Testis (tissue), 3 donors: ENCODE data around the gene GAL3ST3. TPM values are rescaled to one million over a fixed set of nuclear protein-coding genes. Genes with fewer than 3 reads are reported as not detected.

Experiments
- DNase-seq: peaks from one replicate; pipeline ENCODE4 v3.0.0-alpha.2; 2019
- H3K27ac ChIP-seq, 2 donors: fragments of 200-600 bp; sonication (generic); one replicate each; pipeline ENCODE4 v1.5.1; 2019
- H3K27me3 ChIP-seq: fragments of 200-600 bp; sonication (generic); one replicate; pipeline ENCODE4 v1.5.1; 2019
- H3K36me3 ChIP-seq: fragments of 200-600 bp; sonication (generic); one replicate; pipeline ENCODE4 v1.5.1; 2017; ENCODE audit warnings: low read depth; ENCODE audit errors: missing control alignments
- H3K4me1 ChIP-seq: fragments of 200-600 bp; sonication (generic); one replicate; pipeline ENCODE4 v1.5.1; 2019
- H3K4me3 ChIP-seq, 2 donors: fragments of 200-600 bp; sonication (generic); one replicate each; pipeline ENCODE4 v1.5.1; 2017 to 2019
- H3K9me3 ChIP-seq: fragments of 200-600 bp; sonication (generic); one replicate; pipeline ENCODE4 v1.5.1; 2017
- POLR2A ChIP-seq: fragments of 450-650 bp; IDR thresholded peaks from one replicate; pipeline ENCODE4 v1.6.1; 2017; ENCODE audit warnings: antibody characterized with exemption, mild to moderate bottlenecking, moderate library complexity
- WGBS, 2 donors: methylation state at CpG; one replicate each; pipeline ENCODE4 v1.1.5; 2018; 5-methylcytosine and 5-hydroxymethylcytosine counted together
- intact Hi-C: fragments of 100-400 bp; cut with DNase I; formaldehyde crosslinking; loops from one replicate; pipeline ENCODE4 v1.15.1; 2023; ENCODE audit warnings: low total_unique reads
- polyA plus RNA-seq: library from polyadenylated mRNA; stranded (reverse); fragments of 350-450 nt; fragmentation: Illumina TruSeq; extraction: RNeasy Lipid Tissue Mini Kit (QIAGEN cat#74804); gene quantifications from one replicate; pipeline ENCODE4 v1.2.3, GENCODE V29; 2014; ENCODE audit warnings: low read depth, low replicate concordance; ENCODE audit not compliant: insufficient read depth
- total RNA-seq, 2 donors: library from RNA; depleted of rRNA; stranded (reverse); fragments of >200 nt; gene quantifications; one replicate each; pipeline ENCODE4 v1.2.3, GENCODE V29; 2016
- TF ChIP-seq, protein P1 (sequence below), 3 experiments: fragments of 450-650 bp in 2 of 3; fragments of 200-600 bp in 1 of 3; sonication (generic) in 1 of 3; IDR thresholded peaks; one replicate each; pipeline ENCODE4 v1.5.1; 2016 to 2019; ENCODE audit warnings: antibody characterized with exemption in 3 of 3, mild to moderate bottlenecking in 2 of 3, moderate library complexity in 1 of 3

Gene GAL3ST3
- total and polyA plus RNA-seq, 3 donors from 2014 or later: 0.84 to 4.0 (median 2.0) TPM

DNA sequence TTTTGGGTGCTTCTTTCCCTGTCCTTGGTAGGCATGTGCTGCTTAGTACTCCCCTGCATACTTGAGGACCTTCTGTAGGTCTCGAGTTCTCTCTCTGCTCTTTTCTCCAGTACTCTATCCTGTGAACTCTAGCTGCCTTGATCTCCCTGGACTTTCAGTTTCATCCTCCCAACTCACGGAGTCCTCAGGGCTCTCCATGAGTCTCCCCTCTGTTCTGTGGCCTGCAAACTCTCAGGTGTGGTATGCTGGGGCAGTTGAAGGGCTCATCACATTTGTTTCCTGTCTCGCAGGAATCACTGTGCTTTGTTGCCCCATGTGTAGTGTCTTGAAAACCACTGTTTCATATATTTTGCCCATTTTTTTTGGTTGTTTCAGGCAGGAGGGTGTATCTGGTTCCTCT is 17.8 kb upstream of the GAL3ST3 start:
- Histone ChIP-seq H3K36me3 (no peaks in the 10 kb centered on the region), H3K27me3 (no peaks in the 10 kb centered on the region), H3K4me3 (no peak overlapping the region), H3K9me3 (no peaks in the 10 kb centered on the region), H3K4me1 (peaks cover 26% of the 10 kb centered on the region), H3K27ac (no peak overlapping the region)
- DNase-seq: no peak
- intact Hi-C loops: no loop called here
- TF ChIP-seq, protein P1, sequence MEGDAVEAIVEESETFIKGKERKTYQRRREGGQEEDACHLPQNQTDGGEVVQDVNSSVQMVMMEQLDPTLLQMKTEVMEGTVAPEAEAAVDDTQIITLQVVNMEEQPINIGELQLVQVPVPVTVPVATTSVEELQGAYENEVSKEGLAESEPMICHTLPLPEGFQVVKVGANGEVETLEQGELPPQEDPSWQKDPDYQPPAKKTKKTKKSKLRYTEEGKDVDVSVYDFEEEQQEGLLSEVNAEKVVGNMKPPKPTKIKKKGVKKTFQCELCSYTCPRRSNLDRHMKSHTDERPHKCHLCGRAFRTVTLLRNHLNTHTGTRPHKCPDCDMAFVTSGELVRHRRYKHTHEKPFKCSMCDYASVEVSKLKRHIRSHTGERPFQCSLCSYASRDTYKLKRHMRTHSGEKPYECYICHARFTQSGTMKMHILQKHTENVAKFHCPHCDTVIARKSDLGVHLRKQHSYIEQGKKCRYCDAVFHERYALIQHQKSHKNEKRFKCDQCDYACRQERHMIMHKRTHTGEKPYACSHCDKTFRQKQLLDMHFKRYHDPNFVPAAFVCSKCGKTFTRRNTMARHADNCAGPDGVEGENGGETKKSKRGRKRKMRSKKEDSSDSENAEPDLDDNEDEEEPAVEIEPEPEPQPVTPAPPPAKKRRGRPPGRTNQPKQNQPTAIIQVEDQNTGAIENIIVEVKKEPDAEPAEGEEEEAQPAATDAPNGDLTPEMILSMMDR (IDR thresholded peaks at IDR 0.05): no peak
- TF ChIP-seq POLR2A: no peak
- WGBS, 2 donors: 72 to 73% methylated on average over 3 of the region's 3 CpGs

DNA sequence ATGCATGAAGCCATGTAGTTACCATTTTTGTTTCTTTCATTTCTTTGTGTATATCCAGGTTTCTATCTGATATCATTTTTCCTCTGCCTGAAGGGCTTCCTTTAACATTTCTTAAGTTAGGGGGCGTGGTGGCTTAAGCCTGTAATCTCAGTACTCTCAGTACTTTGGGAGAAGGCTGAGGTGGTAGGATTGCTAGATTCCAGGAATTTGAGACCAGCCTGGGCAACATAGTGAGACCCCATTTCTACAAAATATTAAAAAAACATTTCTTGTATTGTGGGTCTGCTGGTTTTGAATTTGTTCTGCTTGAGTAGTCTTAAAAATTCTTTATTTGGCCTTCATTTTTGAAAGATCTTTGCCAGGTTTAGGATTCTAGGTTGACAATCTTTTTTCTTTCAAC is 15.6 kb upstream of the GAL3ST3 start:
- 98 to 100% methylated on average over 1 of the region's 1 CpG for WGBS, 2 donors
- no peaks in the 10 kb centered on the region for H3K27me3 ChIP-seq
- H3K27ac ChIP-seq: no peak overlapping the region
- H3K9me3 ChIP-seq: no peaks in the 10 kb centered on the region
- no peak for DNase-seq
- H3K4me3 ChIP-seq: no peak overlapping the region
- intact Hi-C loops: no loop called here
- no peaks in the 10 kb centered on the region for H3K36me3 ChIP-seq
- H3K4me1 ChIP-seq: peaks cover 18% of the 10 kb centered on the region
- TF ChIP-seq, protein P1 (IDR thresholded peaks at IDR 0.05): no peak
- TF ChIP-seq POLR2A: no peak

DNA sequence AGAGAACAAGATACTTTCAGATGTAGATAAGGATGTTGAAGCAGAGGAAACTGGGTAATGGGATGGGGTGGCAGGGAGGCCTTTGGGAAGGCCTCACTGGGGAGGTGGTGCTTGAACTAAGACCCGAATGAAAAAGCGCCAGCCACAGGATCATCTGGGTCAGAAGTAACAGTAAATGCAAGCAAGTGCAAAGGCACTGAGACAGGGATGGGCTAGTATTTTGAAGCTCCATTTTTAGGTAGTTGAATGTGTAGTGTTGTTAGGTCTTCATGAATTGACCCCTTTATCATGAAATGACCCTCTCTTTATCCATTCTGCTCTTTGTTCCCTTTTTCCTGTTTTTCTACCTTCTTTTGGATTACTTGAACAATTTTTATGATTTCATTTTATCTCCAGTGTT is 14.9 kb upstream of the GAL3ST3 start:
- Histone ChIP-seq H3K27me3 (no peaks in the 10 kb centered on the region), H3K4me1 (peaks cover 11% of the 10 kb centered on the region), H3K4me3 (no peak overlapping the region), H3K27ac (no peak overlapping the region), H3K36me3 (no peaks in the 10 kb centered on the region), H3K9me3 (no peaks in the 10 kb centered on the region)
- TF ChIP-seq, protein P1 (IDR thresholded peaks at IDR 0.05): no peak
- TF ChIP-seq POLR2A: no peak
- intact Hi-C loops: no loop called here
- DNase-seq: no peak
- WGBS, 2 donors: 95 to 96% methylated on average over 2 of the region's 2 CpGs

GRCh38 chr11:66062408-66062807 is 13.4 kb upstream of the GAL3ST3 start:
- TF ChIP-seq POLR2A: no peak
- TF ChIP-seq, protein P1 (IDR thresholded peaks at IDR 0.05): no peak
- WGBS, 2 donors: 91 to 93% methylated on average over 2 of the region's 2 CpGs
- Histone ChIP-seq H3K4me1 (no peaks in the 10 kb centered on the region), H3K9me3 (no peaks in the 10 kb centered on the region), H3K27me3 (no peaks in the 10 kb centered on the region), H3K36me3 (no peaks in the 10 kb centered on the region), H3K27ac (no peak overlapping the region), H3K4me3 (no peak overlapping the region)
- no peak for DNase-seq
- intact Hi-C loops: no loop called here

GRCh38 chr11:66061268-66061667 is 12.3 kb upstream of the GAL3ST3 start:
- Histone ChIP-seq H3K4me1 (no peaks in the 10 kb centered on the region), H3K4me3 (no peak overlapping the region), H3K9me3 (no peaks in the 10 kb centered on the region), H3K27ac (no peak overlapping the region), H3K36me3 (no peaks in the 10 kb centered on the region), H3K27me3 (no peaks in the 10 kb centered on the region)
- no peak for DNase-seq
- 86 to 88% methylated on average over 6 of the region's 6 CpGs for WGBS, 2 donors
- TF ChIP-seq, protein P1 (IDR thresholded peaks at IDR 0.05): no peak
- no peak for TF ChIP-seq POLR2A
- intact Hi-C loops: no loop called here
